ENCODE results near the gene IL4.
"Not testable (repeated sequence)": the region's sequence is repeated elsewhere in the genome, so short reads cannot be mapped to it uniquely, and the experiment has no call there.

The IL4 gene

GRCh38 chr5:132673939-132674630 is at the start of gene IL4:
Gene IL4, plus strand, starts transcription at chr5:132673989. Its CDS starts 62 bp downstream, at chr5:132674051.
- no peak for DNase-seq (ENCODE audit: low read depth)

DNA sequence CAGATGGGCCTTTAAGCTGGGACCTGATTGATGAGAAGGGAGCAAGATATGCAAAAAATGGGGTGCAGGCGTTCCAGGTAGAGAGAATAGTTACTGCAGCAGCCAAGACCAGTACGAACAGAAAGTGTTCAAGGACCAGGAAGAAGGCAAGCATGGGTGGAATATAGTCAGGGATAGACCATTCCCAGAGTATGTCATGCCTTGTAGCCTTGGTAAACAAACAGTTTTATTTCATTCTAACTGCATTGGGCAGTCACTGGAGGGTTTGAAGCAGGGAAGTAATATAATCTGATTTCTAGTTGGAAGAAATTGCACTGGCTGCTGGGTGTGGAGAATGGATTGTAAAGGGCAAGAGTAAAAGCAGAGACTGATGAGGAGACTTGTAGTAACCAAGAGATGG is 46.3 kb upstream of the IL4 start:
- DNase-seq (ENCODE audit: low read depth), result no peak

GRCh38 chr5:132628814-132629213 is 45.0 kb upstream of the IL4 start:
- DNase-seq (ENCODE audit: low read depth), result no peak

GRCh38 chr5:132629230-132629944 is 44.4 kb upstream of the IL4 start:
- no peak for DNase-seq (ENCODE audit: low read depth)

DNA sequence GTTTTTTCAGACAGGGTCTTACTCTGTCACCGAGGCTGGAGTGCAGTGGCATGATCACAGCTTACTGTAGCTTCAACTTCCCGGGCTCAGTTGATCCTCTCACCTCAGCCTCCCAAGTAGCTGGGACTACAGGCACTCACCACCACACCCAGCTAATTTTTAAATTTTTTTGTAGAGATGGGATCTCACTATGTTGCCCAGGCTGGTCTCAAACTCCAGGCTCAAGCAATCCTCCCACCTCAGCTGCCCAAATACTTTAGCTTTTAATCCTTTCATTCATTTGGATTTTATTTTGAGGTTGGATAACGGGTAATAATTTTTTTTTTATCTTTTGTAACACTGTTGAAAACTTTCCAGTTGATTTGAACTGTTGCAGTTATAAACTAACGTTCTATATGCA is 40.2 kb upstream of the IL4 start:
- not testable (repeated sequence) for DNase-seq (ENCODE audit: low read depth)

- no peak for DNase-seq (ENCODE audit: low read depth)
Measured at GRCh38 chr5:132635873-132636272, 37.9 kb upstream of the IL4 start.

GRCh38 chr5:132637241-132637640 is 36.5 kb upstream of the IL4 start:
- DNase-seq (ENCODE audit: low read depth), result no peak

DNA sequence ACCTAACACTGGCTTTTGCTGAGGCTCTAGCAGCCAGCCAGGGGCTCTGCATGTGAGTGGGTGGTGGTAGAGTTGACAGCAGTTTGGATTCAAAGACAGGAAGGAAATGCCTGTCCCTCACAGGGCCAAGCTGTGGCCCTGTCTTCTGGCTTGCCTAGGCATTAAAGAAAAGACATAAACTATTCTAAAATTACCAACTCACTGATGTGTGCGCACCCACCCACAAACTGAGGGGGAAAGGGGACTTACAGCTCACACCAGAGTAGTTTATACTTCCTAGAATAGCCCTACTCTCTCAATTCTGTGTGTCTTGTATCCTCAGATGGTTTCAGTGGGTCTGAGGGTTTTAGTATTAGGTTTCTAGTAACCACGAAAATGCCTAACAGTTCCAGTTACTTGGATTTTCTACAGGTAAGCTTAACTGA is 34.1 kb upstream of the IL4 start:
- DNase-seq (ENCODE audit: low read depth), result no peak

GRCh38 chr5:132640613-132641012 is 33.2 kb upstream of the IL4 start:
- no peak for DNase-seq (ENCODE audit: low read depth)

GRCh38 chr5:132641241-132641723 is 32.5 kb upstream of the IL4 start:
- DNase-seq (ENCODE audit: low read depth), result no peak

- no peak for DNase-seq (ENCODE audit: low read depth)
Measured at GRCh38 chr5:132641841-132642240, 31.9 kb upstream of the IL4 start.

- no peak for DNase-seq (ENCODE audit: low read depth)
Measured at GRCh38 chr5:132644177-132644576, 29.6 kb upstream of the IL4 start.

DNA sequence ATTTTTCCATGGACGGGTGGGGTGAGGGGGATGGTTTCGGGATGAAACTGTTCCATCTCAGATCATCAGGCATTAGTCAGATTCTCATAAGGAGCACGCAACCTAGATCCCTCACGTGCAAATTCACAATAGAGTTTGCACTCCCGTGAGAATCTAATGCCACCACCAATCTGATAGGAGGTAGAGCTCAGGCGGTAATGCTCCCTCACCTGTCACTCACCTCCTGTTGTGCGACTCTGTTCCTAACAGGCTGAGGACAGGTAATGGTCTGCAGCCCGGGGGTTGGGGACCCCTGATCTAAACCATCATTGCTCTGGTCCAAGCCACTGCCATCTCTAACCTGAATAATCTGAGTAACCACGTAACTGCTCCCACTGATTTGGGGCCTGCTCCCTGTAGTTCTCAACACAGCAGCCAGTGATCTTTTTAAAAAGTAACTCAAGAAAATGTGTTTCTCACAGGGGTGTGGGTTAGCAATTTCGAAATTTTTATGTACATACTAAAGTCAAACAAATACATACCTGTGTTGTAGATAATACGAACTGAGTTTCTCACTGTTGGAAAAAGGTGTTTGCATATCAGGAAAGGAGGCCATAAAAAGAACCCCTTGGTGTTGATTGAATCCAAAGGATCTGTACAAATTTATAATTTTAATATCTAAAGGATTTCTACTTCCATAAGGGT is 27.1 kb upstream of the IL4 start:
- DNase-seq (ENCODE audit: low read depth), result no peak

GRCh38 chr5:132647473-132647872 is 26.3 kb upstream of the IL4 start:
- DNase-seq (ENCODE audit: low read depth), result no peak

DNA sequence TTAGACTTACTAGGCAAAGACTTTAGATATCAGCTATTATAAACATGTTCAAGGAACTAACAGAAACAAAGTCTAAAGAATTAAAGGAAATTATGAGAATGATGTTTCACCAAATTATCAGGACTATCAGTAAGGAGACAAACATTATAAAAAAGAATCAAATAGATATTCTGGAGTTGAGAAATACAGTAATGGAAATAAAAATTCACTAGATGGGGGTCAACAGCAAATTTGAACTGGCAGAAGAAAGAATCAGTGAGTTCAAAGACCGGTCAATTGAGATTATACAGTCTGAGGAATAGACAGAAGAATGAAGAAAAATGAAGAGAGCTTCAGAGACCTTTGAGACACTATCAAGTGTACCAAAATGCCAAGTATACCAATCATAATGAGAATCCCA is 25.4 kb upstream of the IL4 start:
- no peak for DNase-seq (ENCODE audit: low read depth)

GRCh38 chr5:132651838-132652469 is 21.8 kb upstream of the IL4 start:
- DNase-seq (ENCODE audit: low read depth), result no peak

DNA sequence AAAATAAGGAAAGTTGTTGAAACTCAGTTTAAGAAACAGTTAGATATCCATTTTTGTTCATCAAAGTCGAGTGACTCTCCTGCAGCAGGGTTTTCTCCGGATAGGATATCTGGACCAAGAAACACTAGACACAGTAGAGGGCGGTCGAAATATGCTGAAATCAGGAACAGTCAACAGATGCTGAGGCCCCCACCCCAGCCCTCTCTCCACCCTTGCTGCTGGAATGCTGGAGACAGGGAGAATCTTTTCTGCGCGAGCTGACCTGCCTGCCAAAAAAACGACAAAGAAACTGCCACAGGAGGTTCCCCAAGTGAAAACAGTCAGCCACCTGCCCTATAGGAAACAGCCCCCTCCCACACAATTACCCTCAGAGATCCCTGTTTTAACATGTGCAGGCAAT is 20.1 kb upstream of the IL4 start:
- no peak for DNase-seq (ENCODE audit: low read depth)

GRCh38 chr5:132655821-132656773 is 17.7 kb upstream of the IL4 start:
- peak; percentile 42 for DNase-seq (ENCODE audit: low read depth)

GRCh38 chr5:132656774-132657355 is 16.9 kb upstream of the IL4 start:
- DNase-seq (ENCODE audit: low read depth), result no peak

GRCh38 chr5:132657676-132658380 is 16.0 kb upstream of the IL4 start, which contains the start of gene IL13:
Gene IL13, plus strand, starts transcription at chr5:132658173. Its CDS starts 14 bp downstream, at chr5:132658187.
- no peak for DNase-seq (ENCODE audit: low read depth)
